Stimulated activated CD8-positive, alpha-beta memory T cell treated with anti-CD3 and anti-CD28 coated beads, Interleukin-12 subunit alpha, Interleukin-12 subunit beta, amount 100 ng/mL, for 4 hours (primary cell): Measurements from ENCODE around the gene CARD10.

Experiments used
- DNase-seq: peaks from one replicate; pipeline ENCODE4 v3.0.0-alpha.2; 2020; ENCODE audit warnings: low read depth

Gene CARD10

DNA sequence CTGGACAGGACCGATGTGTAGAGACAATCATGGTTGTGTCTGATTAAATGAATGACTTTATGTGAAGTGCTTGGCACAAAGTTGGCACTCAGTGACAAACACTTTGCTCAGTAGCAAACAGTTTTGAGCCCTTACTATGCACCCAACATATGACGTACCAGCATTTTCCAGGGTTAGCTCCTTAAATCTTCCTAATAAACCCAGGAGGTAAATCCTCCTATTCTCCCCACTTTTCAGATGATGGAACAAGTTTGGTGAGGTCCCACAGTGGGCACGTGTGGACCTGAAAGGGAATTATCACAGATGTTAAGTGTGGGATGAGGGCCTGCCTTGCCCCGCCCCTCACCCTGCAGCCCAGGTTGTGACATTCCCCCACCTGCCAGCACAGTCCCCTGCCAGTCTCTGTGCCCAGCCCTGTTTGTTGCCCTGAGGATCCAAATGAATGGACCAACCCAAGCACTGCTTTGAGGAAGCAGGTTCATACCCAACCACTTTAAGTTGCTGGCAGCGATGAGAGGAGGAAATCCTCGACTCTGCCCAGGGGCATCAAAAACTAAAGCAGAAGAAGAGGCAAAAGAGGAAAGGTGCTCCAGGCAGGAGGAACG lies 6.6 kb upstream of the CARD10 start:
- DNase-seq: no peak

DNA sequence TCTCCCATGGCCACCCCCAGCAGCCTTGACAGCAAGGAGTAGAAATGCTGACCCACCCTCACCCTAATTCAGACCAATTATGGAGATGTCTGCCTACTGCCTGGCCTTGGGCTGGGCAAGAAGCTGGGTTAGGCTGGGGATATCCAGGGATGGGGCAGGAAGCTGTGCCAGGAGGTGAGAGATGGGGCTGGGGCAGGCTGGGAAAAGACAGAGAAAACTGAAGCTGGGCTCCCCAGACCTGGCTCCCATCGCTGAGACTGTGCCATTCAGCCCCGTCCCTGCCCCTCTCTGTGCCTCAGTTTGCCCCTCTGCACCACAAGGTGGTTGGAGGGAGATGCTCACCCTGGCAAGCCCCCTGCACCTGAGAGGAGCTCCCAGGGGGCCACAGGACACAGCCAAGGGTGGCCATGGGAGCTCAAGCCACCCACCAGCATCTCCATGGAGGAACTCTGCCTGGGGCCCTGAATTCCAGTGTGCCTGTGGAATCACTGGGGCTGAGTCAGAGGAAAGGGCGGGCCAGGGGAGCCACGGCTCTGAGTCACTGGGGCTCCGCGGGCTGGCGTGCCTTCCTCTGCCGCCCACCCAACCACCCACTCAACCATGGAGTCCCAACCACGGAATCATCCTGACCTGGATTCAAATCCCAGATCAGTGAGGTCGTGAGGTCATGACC lies 6.0 kb upstream of the CARD10 start:
- DNase-seq: no peak

DNA sequence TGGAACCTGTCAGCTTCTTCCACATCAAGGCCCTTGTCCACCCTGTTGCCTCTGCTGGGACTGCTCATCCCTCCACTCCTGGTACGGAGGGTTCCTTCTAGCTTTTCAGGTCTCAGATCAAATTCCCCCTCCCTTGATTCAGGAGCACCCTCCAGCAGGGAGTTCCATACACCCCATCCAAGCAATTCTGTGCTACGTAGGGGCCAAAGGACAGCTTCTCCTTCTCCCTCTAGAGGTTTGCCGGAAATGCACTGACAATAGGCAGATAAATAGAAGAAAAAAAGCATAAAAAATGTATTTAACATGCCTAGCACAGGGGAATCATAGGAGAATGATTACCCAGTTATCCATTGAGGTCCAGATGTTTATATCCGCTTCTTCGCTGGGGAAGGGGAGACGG lies 3.3 kb upstream of the CARD10 start:
- DNase-seq: no peak

DNA sequence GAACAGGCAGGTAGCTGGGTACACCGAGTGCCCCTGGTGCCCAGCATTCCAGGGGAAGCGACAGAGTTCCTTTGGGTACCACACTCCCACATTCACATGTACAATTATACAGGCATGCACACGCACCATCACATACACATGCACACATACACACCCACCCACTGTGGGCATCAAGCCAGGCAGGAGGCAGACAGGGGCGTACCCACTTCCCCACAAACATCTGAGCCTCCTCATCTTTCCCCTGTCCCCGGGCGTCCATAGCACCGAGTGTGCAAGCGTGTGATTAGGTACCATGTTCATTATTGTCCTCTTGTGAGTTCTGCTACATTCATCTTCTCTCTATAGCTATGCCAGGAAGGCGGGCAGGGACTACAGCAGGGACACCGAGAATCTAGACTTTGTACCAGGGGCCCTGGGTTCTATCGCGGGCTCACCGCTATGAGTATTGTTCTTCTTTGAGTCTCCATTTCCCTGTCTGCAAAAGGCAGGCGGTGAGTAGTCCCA lies 2.1 kb upstream of the CARD10 start:
- DNase-seq: no peak

GRCh38 chr22:37520776-37521191 lies 1.6 kb upstream of the CARD10 start:
- DNase-seq: no peak

GRCh38 chr22:37518509-37519267 lies 527 bp downstream of the CARD10 start:
- no peak for DNase-seq

DNA sequence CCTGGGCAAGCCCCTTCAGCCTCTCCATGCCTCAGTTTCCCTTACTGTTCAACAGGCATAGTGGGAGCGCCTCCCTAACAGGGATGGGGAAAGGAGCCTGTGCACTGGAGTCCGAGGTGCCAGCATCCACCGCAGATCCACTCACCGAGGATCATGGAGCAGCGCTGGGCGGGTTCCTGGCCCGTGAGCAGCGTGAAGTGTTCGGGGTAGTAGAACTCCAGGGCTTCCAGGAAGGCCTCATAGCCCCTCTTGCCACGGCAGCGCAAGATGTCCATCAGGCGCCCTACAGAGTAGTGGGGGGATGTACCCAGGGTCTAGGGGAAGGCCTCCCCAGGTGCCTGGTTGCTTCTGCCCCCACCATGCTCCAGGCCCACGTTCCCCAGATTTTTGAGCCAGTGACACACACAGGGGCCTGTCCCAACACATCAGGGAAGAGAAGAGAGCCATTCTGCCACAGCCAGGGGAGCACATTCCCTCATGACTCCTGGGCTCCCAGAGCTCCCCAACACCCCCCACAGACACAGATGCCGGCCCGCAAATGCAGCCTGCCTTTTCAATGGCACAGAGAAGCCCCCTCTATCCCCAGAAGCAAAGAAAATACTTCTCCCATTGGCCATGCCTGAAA lies 1.3 kb downstream of the CARD10 start:
- DNase-seq: no peak

DNA sequence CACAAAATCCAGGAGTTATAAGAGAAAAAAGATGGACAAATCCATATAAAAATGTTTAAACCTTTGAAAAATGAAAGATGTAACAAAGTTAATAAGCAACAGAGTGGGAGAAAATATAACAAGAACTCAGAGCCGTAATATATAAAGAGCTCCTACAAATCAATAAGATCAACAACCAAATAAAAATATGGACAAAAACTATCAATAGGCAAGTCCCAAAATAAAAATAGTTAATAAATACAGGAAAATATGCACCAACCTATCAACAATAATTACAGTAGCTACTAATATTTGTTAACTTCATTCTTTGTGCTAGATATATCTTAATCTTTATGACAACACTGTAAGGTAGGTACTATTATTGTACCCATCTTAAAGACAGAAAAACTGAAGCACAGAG lies 2.8 kb downstream of the CARD10 start:
- DNase-seq: no peak

- no peak for DNase-seq
Observed at GRCh38 chr22:37515901-37516300, 3.3 kb downstream of the CARD10 start.

DNA sequence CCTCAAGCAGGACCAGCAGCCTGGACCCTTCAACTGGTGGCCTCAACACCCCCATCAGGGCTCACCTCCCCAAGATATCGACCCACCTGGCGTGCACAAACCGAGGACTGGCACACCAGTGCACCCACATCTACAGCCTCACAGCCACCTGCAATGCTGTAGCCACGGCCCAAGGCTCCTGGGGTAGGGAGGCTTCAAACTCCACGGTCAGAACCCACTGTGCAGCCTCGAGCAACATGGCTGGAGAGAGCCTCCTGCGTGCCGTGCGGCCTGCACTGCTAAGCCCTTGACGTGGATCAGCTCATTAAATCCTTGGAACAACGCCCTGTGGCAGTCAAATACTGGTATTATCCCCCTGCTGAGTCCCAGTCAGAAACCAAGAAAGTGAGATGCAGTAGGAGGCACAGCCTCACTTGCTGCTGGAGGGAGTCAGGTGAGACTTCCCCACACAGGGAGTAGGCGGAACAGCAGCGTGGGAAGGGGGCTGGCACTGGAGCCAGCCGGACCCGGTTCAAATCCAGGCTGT lies 4.6 kb downstream of the CARD10 start:
- no peak for DNase-seq

DNA sequence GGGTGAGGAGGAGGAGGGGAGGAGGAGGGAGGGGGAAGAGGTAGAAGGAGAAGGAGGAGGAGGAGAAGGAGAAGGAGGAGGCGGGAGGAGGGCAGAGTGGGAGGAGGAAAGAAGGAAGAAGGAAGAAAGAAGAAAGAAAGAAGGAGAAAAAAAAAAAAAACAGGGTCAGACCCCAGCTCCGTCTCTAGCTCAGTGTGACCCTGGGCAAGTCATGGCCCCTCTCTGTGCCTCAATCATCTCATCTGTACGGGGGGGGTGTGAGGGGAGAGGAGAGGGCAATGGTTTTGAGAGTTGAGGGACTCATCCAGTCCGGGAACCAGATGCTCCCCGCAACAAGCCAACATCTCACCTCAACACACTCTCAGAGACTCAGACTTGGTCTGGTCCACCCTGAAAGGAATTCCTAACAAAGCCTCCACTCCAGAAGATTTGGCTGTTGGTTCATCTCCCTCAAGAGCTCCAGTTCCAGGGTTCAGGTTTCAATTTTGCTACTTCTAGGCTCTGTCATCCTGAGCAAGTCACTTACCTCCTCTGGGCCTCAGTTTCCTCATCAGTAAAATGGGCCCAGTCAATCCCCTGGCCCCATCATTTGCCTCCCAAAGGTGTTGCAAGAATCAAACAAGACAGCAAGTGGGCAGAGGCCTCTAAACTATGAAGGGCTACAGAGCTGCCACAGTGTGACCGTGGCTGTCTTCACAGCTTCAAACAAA lies 7.7 kb downstream of the CARD10 start:
- DNase-seq: no peak

GRCh38 chr22:37510091-37510490 lies 9.1 kb downstream of the CARD10 start:
- DNase-seq: no peak

GRCh38 chr22:37509059-37509860 lies 10.0 kb downstream of the CARD10 start:
- DNase-seq: no peak

DNA sequence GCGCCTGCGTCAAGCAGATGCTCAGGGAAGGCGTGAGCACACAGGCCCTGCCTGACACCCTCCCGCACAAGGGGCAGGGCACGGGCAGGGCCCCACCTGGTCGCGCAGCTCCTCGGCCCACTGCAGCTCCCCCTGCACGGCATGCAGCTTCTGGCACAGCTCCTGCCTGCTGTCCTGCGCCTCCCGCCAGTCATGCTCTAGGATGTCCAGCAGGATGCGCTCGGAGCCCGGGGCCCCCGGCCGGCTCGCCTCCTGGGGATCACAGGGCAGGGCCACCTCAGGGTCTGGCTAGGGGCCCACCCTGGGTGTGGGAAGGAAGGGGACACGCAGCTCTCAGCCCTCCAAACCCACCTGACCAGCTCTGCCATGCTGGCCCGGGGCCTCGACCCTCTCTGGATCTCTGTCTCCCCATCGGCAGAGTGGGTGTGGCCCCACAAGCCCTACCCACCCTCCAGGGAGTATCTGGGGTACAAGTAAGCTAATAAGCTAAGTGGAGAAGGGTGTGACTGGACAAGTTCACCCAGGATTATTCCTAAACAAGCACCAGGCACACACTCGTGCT lies 10.7 kb downstream of the CARD10 start:
- no peak for DNase-seq

DNA sequence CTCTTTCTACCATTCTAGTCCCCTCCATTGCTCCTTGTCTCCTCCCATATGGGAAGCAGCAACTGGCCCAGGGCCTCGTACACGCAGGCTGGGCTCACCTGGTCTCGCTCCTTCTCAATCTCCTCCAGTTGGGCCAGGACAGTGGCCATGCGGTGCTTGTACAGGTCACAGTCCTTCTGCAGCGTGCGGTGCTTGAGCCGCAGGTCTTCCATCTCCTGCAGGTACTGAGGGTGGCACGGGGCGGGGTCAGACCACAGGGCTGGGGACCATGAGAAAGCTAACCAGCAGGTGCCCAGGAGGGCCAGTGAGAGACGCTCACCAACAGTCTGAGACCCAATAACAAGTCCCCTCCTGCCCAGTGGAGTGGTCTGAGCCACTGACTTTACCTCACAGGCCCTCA lies 11.5 kb downstream of the CARD10 start:
- DNase-seq: no peak

DNA sequence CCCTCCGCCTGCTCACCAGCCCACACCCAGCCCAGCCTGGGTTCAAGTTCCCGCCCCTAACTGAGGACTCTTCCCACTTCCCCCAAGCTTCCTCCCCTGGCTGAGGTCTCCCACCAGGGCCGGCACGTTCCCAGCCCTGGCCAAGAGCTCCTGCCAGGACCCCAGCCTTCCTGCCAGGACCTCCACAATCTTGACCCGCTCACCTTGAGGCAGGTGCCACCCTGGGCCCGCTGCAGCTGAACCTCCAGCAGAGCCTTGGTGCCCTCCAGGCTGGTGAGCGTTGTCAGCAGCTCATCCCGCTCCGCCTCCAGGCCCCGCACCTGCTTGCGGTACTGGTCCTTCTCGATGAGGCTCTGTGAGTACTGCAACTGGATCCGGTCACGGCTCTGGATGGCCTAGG lies 13.2 kb downstream of the CARD10 start:
- no peak for DNase-seq

DNA sequence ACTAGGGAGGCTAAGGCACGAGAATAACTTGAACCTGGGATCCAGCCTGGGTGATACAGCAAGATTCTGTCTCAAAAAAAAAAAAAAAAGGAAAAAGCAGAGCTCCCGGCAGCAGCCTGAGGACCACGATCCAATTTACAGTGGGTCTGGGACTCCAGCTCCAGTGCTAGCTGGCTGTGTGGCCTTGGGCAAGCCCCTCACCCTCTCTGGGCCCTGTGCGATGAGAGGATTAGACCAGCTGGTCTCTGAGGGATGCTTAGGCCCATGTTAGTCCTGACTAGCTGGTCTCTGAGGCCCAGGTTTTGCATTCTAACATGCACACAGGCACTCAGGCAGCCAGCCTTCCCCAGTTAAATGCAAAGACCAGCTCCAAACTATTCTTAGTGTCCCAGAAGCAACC lies 13.7 kb downstream of the CARD10 start:
- DNase-seq: no peak

GRCh38 chr22:37504964-37505363 lies 14.3 kb downstream of the CARD10 start:
- DNase-seq: no peak

DNA sequence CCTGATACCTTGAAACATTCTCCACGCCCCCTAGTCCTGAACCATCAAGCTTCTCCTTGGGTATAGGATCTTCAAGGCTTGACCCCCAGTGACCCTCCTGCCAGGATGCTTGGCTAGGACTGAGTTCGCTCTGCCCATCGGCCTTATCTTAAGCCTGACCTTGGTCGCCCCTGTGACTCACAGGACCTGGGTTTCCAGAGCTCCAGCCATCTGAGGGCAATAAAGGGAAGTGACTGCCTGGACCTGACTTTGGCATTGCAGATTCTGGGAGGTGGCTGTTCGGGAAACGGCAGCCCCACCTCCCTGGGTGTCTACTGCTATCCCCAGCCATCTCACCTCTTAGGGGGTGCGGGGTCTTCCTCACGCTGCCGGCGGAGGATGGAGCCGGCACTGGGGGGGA lies 15.4 kb downstream of the CARD10 start:
- DNase-seq: no peak

GRCh38 chr22:37503183-37503683 lies 16.0 kb downstream of the CARD10 start:
- DNase-seq: no peak
